ENCODE data around the gene FBXO4.

GRCh38 chr5:41967401-41967800 lies 42.3 kb downstream of the FBXO4 start:
- no peak for TF ChIP-seq POLR2A (IDR thresholded peaks at IDR 0.05; ENCODE audit: low read length)
- no peak for TF ChIP-seq GATA1 (IDR thresholded peaks at IDR 0.05; ENCODE audit: low read depth, low read length)
